Measurements from ENCODE around the gene BEAN1. TPM values are rescaled to one million over a fixed set of nuclear protein-coding genes. Genes with fewer than 3 reads are reported as not detected.
A peak's percentile ranks its signal among the peaks of the same experiment; 100 is the strongest.

Gene BEAN1
- total and polyA plus RNA-seq, 9 of the 15 experiments (the other 6 are each of a cell fraction or from before 2014, with no cell fraction given), result not detected

- TF ChIP-seq USF2 (CRISPR knock-in tag; IDR thresholded peaks at IDR 0.05), result peak; percentile 38; the same call in 1 of the 2 replicates
- peak; percentile 67; the same call in 1 of the 2 replicates for TF ChIP-seq NFE2 (IDR thresholded peaks at IDR 0.05; ENCODE audit: low read depth)
- TF ChIP-seq CHD2 (IDR thresholded peaks at IDR 0.05; ENCODE audit: low read depth, low read length), result no peak
- no peak for TF ChIP-seq BRCA1 (IDR thresholded peaks at IDR 0.05)
- TF ChIP-seq BRCA1 (CRISPR knock-in tag; IDR thresholded peaks at IDR 0.05), result no peak
- TF ChIP-seq MAX (CRISPR knock-in tag; IDR thresholded peaks at IDR 0.05), result peak; percentile 90
- TF ChIP-seq ZNF146 (CRISPR knock-in tag; IDR thresholded peaks at IDR 0.05; ENCODE audit: unreplicated experiment), result no peak
- TF ChIP-seq ZNF232 (CRISPR knock-in tag; IDR thresholded peaks at IDR 0.05), result no peak
- peak; percentile 79 for TF ChIP-seq NR2C1 (IDR thresholded peaks at IDR 0.05)
- peak; percentile 82 for TF ChIP-seq NR2C1 (tag; IDR thresholded peaks at IDR 0.05)
- TF ChIP-seq BRD4 (IDR thresholded peaks at IDR 0.05), result 0 out of 2 replicates have a peak, but pooled peaks have one; percentile 52
- 0 out of 2 replicates have a peak, but pooled peaks have one; percentile 41 for TF ChIP-seq FOXJ2 (tag; IDR thresholded peaks at IDR 0.05)
- TF ChIP-seq TAL1 (IDR thresholded peaks at IDR 0.05), result peak; percentile 22; the same call in 1 of the 2 replicates
- no peak for TF ChIP-seq HNRNPL (IDR thresholded peaks at IDR 0.05; ENCODE audit: low read depth, low read length)
- TF ChIP-seq ZNF592 (IDR thresholded peaks at IDR 0.05), result peak; percentile 91
- no peak for TF ChIP-seq CBX1 (IDR thresholded peaks at IDR 0.05; ENCODE audit: low read depth)
- TF ChIP-seq MCM2 (IDR thresholded peaks at IDR 0.05; ENCODE audit: low read depth), result no peak
- no peak for TF ChIP-seq FOXA1 (IDR thresholded peaks at IDR 0.05; ENCODE audit: borderline replicate concordance)
- no peak for TF ChIP-seq KAT8 (IDR thresholded peaks at IDR 0.05; ENCODE audit: low read depth)
- peak; percentile 51; the same call in 1 of the 2 replicates for TF ChIP-seq PML (IDR thresholded peaks at IDR 0.05; ENCODE audit: low read length)
- peak; percentile 56 for TF ChIP-seq CCNT2 (IDR thresholded peaks at IDR 0.05; ENCODE audit: borderline replicate concordance, extremely low read depth, insufficient read length, low read depth, low read length)
- no peak for TF ChIP-seq STAT5B (CRISPR knock-in tag; IDR thresholded peaks at IDR 0.05)
- no peak for TF ChIP-seq CLOCK (CRISPR knock-in tag; IDR thresholded peaks at IDR 0.05; ENCODE audit: borderline replicate concordance)
Measured at GRCh38 chr16:66516808-66517585, 89.9 kb downstream of the BEAN1 start (continued).

All from K562 (cell line).